GM19468 (cell line): ENCODE results near the gene CCL16.

Experiments used
- ATAC-seq: cut with Tn5 transposase; IDR thresholded peaks from one replicate; pipeline ENCODE4 v1.9.1; 2021; ENCODE audit warnings: mild to moderate bottlenecking, moderate library complexity, moderate number of reproducible peaks; ENCODE audit not compliant: unreplicated experiment; ENCODE audit errors: extremely low read depth

The CCL16 gene

GRCh38 chr17:35988164-35988563 lies 6.9 kb upstream of the CCL16 start:
- no peak for ATAC-seq

DNA sequence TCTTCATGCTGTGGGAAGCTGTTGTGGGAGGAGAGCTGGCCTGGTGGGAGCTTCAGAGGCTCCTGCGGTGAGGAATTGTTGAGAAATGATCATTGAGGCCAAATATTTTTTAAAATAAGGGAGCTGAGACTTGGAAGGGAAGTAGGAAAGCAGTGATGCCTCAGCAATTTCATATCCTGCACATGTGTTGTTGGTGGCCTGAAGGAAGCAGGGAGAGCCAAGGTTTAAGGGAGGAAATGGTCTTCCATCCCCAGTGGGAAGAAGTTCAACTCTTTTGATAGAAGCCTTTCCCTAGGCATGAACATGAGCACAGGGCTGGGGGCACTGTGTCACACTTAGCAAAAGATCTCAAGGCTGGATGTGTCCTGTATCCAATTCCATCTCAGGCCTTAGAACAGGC lies 5.3 kb upstream of the CCL16 start, which contains the start of gene CCL14:
CCL14 (minus strand) TSS at position 87 of the 400 bp plus-strand sequence; CDS start at position 7, 80 bp downstream.
- ATAC-seq: no peak

DNA sequence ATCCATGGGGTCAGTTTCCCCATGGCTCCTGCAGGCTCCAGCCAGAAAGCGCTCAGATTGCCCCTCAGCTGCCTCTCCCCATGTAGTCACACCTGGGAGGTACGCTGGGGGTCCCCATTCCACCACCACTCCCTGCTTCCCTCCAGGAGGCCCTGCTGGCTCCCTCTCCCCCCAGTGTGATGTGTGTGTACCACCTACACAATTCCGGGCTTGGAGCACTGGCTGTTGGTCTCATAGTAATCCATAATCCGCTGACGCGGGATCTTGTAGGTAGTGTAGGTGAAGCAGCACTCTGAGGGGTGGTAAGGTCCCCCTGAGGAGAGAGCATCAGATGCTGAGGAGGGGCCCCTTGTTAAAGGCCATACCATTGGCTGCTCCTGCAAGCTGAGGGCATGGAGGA lies 2.8 kb upstream of the CCL16 start:
- ATAC-seq: no peak

GRCh38 chr17:35982409-35983191 lies 1.3 kb upstream of the CCL16 start:
- ATAC-seq: no peak

DNA sequence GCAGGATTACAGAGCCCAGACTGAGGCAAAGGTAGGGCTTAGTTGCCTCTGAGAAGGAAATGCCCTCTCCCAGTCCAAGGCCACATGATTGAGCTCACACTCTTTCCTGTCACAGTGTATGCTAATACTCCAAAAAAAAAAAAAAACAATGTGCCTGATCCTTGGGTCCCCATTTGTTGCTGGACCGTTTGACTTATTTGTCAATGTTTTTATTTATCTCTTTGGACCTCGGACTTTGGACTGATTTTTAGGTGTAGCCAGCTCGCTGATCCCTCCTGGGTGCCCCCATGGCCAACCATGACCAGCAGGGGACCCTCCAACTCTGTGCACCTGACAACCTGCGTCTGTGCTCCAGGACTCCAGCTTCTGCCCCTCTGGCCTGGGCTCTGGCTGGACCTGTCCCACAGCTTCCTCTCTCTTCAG lies 622 bp upstream of the CCL16 start:
- no peak for ATAC-seq

GRCh38 chr17:35978346-35978745 lies 3.0 kb downstream of the CCL16 start:
- ATAC-seq: no peak

DNA sequence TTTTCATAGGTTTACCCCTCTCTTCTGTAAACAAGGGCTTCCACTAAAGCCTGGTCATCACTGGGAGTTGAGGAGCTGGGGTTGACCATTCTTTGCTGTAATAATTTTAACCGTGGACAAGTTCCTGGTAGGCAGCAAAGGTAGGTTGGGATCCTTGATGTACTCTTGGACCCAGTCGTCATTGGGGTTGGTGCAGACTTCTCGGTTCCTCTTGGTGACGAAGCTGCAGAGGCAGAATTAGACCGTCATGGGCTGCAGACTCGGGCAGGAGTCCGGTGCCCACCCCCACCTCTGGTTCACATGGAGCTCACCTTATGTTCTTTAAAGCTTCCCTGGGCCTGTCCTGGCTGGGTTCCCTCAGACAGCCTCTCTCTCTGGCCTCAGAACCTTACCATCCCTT lies 3.8 kb downstream of the CCL16 start:
- ATAC-seq: no peak

DNA sequence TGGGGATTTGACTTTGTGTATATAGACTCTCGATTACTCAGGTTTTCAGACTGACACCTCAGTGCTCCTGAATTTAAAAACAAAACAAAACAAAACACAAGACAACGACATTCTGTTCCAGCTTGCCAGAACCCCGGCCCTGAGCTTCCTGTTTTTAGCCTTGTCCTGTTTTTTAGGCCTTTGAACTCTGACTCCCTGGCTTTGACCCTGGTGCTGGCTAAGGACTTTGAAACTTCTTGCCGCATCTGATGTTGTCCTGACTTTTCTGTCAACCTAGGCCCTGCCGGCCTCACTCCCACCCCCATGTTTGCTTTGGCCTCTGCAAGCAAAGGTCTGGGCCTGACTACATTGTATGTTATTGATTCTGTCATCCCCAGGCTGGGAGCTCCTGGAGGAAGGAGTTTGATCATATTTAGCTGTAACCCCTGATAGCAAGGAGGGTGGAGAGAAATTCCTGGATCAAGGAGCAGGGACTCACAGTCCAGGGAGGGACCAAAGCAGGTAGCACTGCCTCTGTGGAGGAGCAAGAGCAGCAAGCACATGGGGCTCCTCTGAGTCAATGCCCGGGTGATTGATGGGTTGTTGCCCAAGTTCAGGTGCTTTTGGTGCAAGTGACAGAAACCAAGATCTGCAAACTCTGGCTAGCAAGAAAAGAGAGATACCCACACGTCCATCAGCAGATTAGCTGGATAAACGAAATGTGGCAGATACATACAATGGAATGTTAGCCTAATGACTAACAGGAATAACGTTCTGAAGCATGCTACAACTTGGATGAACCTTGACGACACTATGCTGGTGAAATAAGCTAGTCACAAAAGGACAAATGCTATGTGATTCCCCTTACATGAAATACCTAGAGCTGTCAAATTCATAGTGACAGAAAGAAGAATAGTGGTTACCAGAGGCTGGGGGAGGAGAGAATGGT lies 7.7 kb downstream of the CCL16 start:
- no peak for ATAC-seq

DNA sequence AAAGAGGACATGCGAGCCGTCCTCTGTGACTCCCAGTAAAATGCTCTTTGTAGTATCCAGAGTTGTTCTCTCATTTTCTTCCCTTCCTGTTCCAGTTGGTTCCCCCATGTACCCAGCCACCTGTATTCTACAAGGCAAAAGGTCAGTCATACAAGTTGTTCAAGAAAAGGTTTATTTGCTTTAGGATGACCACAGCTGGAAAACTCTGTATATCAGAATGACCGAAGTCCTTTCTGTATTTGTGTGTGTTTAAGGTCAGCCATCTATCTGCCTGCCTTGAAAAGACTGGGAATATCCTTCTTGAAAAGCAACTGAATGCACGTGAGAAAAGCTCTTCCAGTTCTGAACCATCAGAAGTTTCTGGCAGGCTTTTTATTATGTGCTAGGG lies 8.4 kb downstream of the CCL16 start:
- no peak for ATAC-seq

GRCh38 chr17:35972535-35972934 lies 8.8 kb downstream of the CCL16 start:
- ATAC-seq: no peak

DNA sequence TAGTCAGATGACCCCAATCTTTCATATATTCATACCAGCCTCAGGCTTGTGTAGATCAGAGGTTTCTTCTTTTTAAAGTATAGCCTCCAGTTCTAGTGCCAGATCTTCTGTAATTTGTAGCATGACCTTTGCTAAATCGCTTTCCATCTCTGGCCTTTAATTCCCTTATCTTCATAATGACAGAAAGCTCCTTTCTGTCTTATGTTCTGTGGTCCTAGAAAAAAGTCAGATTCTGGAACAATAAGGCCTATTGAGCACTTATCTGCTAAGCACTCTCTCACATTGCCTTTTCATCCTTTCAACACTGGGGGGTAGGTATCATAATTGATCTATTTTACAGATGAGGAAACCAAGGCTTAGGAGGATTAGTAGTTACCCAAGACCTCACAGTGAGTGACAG lies 9.2 kb downstream of the CCL16 start:
- no peak for ATAC-seq

DNA sequence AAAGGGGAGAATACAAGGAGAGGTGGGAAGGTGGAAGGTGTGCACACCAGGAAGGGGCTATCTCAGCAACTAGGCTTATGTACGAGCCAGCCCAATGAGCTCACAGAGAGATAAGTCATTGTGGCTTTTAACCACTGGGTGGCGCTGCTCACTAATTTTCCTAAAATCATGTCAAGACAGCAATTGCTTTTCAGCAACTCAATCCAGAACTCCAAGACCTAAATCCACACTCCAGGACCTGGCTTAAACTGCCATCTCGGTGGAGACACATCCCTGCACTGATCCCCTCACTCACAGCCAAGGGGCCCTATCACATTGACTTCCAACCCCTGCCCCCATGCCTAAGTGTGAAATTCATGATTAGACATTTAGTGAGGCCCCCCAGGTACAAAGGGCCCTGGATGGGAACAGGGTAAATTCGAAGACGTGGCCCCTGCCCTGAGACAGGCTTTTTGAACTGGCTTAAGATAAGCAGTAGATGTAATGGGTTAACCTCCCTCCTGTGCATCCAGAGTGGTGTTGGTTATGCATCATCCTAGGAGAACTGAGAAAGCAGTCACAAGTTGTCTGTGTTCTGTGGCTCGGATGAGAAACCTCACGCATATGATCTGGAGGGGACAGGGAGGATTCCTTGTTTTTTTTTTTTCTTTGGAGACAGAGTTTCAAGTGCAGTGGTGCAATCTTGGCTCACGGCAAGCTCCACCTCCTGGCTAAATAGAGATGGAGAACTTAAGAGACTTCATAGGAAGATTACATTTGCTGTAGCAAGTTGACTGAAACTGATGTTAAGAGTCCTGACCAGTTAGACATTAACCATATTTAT lies 11.5 kb downstream of the CCL16 start:
- ATAC-seq: no peak

DNA sequence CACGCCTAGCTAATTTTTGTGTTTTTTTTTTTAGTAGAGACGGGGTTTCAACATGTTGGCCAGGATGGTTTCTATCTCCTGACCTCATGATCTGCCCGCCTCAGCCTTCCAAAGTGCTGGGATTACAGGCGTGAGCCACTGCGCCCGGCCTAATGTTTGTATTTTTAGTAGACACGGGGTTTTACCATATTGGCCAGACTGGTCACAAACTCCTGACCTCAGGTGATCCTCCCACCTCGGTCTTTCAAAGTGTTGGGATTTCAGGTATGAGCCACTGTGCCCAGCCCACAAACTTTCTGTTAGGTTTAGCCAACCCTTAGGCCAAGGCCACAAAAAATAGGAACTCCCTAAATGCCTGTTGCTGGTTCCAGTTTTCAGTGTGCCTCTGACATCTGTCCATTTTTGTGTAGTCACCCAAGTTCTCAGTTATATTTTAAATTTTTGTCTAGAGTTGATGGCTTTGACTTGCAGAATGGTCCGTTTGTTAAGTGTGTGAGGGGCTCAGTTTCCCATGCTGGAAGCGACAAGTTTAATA lies 12.7 kb downstream of the CCL16 start:
- no peak for ATAC-seq

- no peak for ATAC-seq
Measured at GRCh38 chr17:35965272-35965671, 16.0 kb downstream of the CCL16 start.

- ATAC-seq: no peak
Measured at GRCh38 chr17:35963663-35964062, 17.6 kb downstream of the CCL16 start.

- ATAC-seq: no peak
Measured at GRCh38 chr17:35953720-35954119, 27.6 kb downstream of the CCL16 start.

DNA sequence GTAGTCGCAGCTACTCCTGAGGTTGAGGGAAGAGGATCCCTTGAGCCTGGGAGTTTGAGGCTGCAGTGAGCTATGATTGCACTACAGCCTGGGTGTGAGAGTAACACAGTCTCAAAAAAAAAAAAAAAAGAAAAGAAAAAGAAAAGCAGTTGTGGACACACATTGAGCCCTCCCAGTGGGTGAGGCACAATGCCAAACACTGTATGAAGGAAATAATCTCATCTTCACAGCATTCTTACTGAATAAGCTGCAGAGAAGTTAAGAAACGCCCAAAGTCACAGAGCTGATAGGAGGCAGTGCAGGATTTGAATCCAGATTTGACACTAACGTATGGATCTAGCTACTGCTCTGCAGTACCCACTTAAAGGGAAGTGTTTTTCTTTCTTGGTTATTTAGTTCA lies 31.9 kb downstream of the CCL16 start:
- ATAC-seq: no peak

DNA sequence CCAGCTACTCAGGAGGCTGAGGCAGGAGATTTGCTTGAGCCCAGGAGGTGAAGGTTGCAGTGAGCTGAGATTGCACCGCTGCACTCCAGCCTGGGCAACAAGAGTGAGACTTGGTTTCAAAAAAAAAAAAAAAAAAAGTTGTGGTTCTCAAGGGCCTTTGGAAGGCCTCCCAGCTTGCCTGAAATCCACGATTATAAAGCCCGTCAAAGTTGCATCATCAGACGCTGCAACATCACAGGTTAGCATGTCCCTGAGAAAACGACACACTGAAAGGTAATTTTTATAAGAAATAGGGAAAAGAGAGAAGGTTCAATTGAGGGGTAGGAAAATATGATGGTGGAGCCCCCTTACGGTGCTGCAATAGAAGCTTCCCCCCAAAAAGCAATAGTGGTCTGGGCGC lies 33.2 kb downstream of the CCL16 start:
- no peak for ATAC-seq

GRCh38 chr17:35947156-35947585 lies 34.1 kb downstream of the CCL16 start:
- no peak for ATAC-seq

- ATAC-seq: no peak
Measured at GRCh38 chr17:35944151-35944550, 37.1 kb downstream of the CCL16 start.
